GM12878 (cell line): ENCODE results near the gene XRRA1.

Experiments used
- DPF2 ChIP-seq: fragments of 450-650 bp; IDR thresholded peaks from 2 replicates; pipeline ENCODE4 v1.6.1; 2017; ENCODE audit warnings: mild to moderate bottlenecking
- KDM1A ChIP-seq: fragments of 200-600 bp; sonication (generic); IDR thresholded peaks from 2 replicates; pipeline ENCODE4 v1.6.1; 2016; ENCODE audit warnings: borderline replicate concordance
- MYC ChIP-seq: IDR thresholded peaks from 2 replicates; pipeline ENCODE4 v1.6.1; 2011; ENCODE audit warnings: mild to moderate bottlenecking, low read length, moderate library complexity, inconsistent platforms; ENCODE audit not compliant: insufficient read depth, insufficient replicate concordance, insufficient read length, severe bottlenecking
- POLR2AphosphoS5 ChIP-seq: IDR thresholded peaks from 2 replicates; pipeline ENCODE4 v1.6.1; 2011; ENCODE audit warnings: mild to moderate bottlenecking, low read length, inconsistent platforms
- RAD21 ChIP-seq: IDR thresholded peaks from 2 replicates; pipeline ENCODE4 v1.6.1; 2011; ENCODE audit warnings: mild to moderate bottlenecking, low read depth, low read length, moderate library complexity; ENCODE audit not compliant: insufficient read depth
- RFX5 ChIP-seq: IDR thresholded peaks from 2 replicates; pipeline ENCODE4 v1.6.1; 2011; ENCODE audit warnings: low read depth, low read length, improper control_type of control experiment
- TF ChIP-seq, protein P1 (sequence below), 3 experiments: IDR thresholded peaks in 2 of 3; conservative IDR thresholded peaks in 1 of 3; 2 replicates each; pipeline ENCODE4 v1.5.1; 2011; ENCODE audit warnings: low read depth in 3 of 3, low read length in 3 of 3, mild to moderate bottlenecking in 3 of 3, control low read depth in 2 of 3, moderate library complexity in 2 of 3, inconsistent platforms in 1 of 3, mixed read lengths in 1 of 3; ENCODE audit not compliant: control insufficient read depth in 2 of 3, insufficient read depth in 1 of 3; ENCODE audit errors: extremely low read depth in 1 of 3
- TF ChIP-seq, protein P2 (sequence below): IDR thresholded peaks from 2 replicates; pipeline ENCODE4 v1.6.1; 2012; ENCODE audit warnings: low read depth, low read length, improper control_type of control experiment
- TF ChIP-seq, protein P3 (sequence below): IDR thresholded peaks from 2 replicates; pipeline ENCODE4 v1.6.1; 2011; ENCODE audit warnings: low read depth, mild to moderate bottlenecking, low read length, moderate library complexity, borderline replicate concordance; ENCODE audit errors: extremely low read depth

DNA sequence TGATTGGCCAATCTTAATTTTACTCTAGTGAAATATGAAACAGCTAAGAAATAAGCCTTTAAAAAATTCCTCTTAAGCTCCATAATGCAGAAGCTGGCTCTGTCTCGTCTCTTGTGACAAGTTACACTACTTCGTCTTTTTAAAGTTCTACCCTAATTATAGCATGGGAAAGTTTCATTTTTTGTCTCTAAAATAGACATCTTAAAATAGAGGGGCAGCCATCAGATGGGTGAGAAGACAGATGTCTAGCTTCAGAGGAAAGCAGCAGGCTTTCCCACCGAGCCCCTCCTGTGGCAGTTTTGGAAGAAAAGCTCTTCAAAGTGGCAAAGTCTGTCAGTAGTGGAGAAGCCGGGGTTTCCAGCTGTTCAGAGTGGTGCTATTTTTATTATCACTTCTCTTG is 39.5 kb downstream of the XRRA1 start:
- TF ChIP-seq RAD21 (no peak), DPF2 (no peak), RFX5 (no peak), MYC (no peak), POLR2AphosphoS5 (no peak), KDM1A (no peak)
- TF ChIP-seq, protein P1, sequence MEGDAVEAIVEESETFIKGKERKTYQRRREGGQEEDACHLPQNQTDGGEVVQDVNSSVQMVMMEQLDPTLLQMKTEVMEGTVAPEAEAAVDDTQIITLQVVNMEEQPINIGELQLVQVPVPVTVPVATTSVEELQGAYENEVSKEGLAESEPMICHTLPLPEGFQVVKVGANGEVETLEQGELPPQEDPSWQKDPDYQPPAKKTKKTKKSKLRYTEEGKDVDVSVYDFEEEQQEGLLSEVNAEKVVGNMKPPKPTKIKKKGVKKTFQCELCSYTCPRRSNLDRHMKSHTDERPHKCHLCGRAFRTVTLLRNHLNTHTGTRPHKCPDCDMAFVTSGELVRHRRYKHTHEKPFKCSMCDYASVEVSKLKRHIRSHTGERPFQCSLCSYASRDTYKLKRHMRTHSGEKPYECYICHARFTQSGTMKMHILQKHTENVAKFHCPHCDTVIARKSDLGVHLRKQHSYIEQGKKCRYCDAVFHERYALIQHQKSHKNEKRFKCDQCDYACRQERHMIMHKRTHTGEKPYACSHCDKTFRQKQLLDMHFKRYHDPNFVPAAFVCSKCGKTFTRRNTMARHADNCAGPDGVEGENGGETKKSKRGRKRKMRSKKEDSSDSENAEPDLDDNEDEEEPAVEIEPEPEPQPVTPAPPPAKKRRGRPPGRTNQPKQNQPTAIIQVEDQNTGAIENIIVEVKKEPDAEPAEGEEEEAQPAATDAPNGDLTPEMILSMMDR (IDR thresholded peaks at IDR 0.05 in 2 of 3, conservative IDR thresholded peaks at IDR 0.05 in 1 of 3; ENCODE audit: control insufficient read depth in 2 of 3, extremely low read depth in 1 of 3, insufficient read depth in 1 of 3, low read depth in 3 of 3, low read length in 3 of 3), result no peak
- TF ChIP-seq, protein P2, sequence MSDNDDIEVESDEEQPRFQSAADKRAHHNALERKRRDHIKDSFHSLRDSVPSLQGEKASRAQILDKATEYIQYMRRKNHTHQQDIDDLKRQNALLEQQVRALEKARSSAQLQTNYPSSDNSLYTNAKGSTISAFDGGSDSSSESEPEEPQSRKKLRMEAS, result no peak
- TF ChIP-seq, protein P3, sequence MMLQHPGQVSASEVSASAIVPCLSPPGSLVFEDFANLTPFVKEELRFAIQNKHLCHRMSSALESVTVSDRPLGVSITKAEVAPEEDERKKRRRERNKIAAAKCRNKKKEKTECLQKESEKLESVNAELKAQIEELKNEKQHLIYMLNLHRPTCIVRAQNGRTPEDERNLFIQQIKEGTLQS, result no peak
